GM12878 (cell line): ENCODE data around the gene CCND2. TPM values are rescaled to one million over a fixed set of nuclear protein-coding genes. Genes with fewer than 3 reads are reported as not detected.

Experiments
- BCL11A ChIP-seq: IDR thresholded peaks from 2 replicates; pipeline ENCODE4 v1.6.1; 2011; ENCODE audit warnings: low read depth, low read length
- CHD4 ChIP-seq: fragments of 200-600 bp; sonication (generic); IDR thresholded peaks from 2 replicates; pipeline ENCODE4 v1.6.1; 2016; ENCODE audit warnings: mild to moderate bottlenecking
- ESRRA ChIP-seq: IDR thresholded peaks from 2 replicates; pipeline ENCODE4 v1.6.1; 2012; ENCODE audit warnings: mild to moderate bottlenecking, low read length, improper control_type of control experiment
- FOXK2 ChIP-seq: fragments of 450-650 bp; IDR thresholded peaks from 2 replicates; pipeline ENCODE4 v1.6.1; 2017; ENCODE audit warnings: mild to moderate bottlenecking, moderate library complexity
- HDAC6 ChIP-seq: fragments of 200-600 bp; sonication (generic); IDR thresholded peaks from one replicate; pipeline ENCODE4 v1.8.0; 2017; ENCODE audit warnings: antibody characterized with exemption; ENCODE audit not compliant: unreplicated experiment
- HDGF ChIP-seq: fragments of 450-650 bp; IDR thresholded peaks from 2 replicates; pipeline ENCODE4 v1.6.1; 2016; ENCODE audit warnings: antibody characterized with exemption
- MLLT1 ChIP-seq: fragments of 450-650 bp; IDR thresholded peaks from 2 replicates; pipeline ENCODE4 v1.6.1; 2016; ENCODE audit warnings: mild to moderate bottlenecking
- NFYB ChIP-seq: IDR thresholded peaks from 2 replicates; pipeline ENCODE4 v1.6.1; 2011; ENCODE audit warnings: low read depth, mild to moderate bottlenecking, low read length, improper control_type of control experiment, moderate library complexity; ENCODE audit not compliant: insufficient read depth
- NKRF ChIP-seq: fragments of 450-650 bp; conservative IDR thresholded peaks from 2 replicates; pipeline ENCODE4 v1.6.1; 2017; ENCODE audit warnings: mild to moderate bottlenecking, moderate library complexity
- SMAD5 ChIP-seq: IDR thresholded peaks from 2 replicates; pipeline ENCODE4 v1.6.1; 2016; ENCODE audit warnings: antibody characterized with exemption, low read depth
- SUPT20H ChIP-seq: IDR thresholded peaks from 2 replicates; pipeline ENCODE4 v1.6.1; 2011; ENCODE audit warnings: low read depth, mild to moderate bottlenecking, low read length, moderate library complexity, borderline replicate concordance; ENCODE audit not compliant: control insufficient read depth
- TAF1 ChIP-seq: IDR thresholded peaks from 2 replicates; pipeline ENCODE4 v1.6.1; 2011; ENCODE audit warnings: mild to moderate bottlenecking, low read depth, low read length, borderline replicate concordance
- TBL1XR1 ChIP-seq: IDR thresholded peaks from 2 replicates; pipeline ENCODE4 v1.6.1; 2012; ENCODE audit warnings: low read depth, low read length, improper control_type of control experiment
- TCF3 ChIP-seq: IDR thresholded peaks from 2 replicates; pipeline ENCODE4 v1.6.1; 2012; ENCODE audit warnings: low read depth, mild to moderate bottlenecking, low read length, borderline replicate concordance; ENCODE audit not compliant: insufficient read depth
- ZBTB4 ChIP-seq: fragments of 450-650 bp; formaldehyde crosslinking; IDR thresholded peaks from 2 replicates; pipeline ENCODE4 v1.4.0; 2022; ENCODE audit warnings: mild to moderate bottlenecking, moderate library complexity
- ZBTB40 ChIP-seq: fragments of 450-650 bp; IDR thresholded peaks from 2 replicates; pipeline ENCODE4 v1.6.1; 2016; ENCODE audit warnings: mild to moderate bottlenecking, moderate library complexity, borderline replicate concordance
- ZNF622 ChIP-seq: fragments of 450-650 bp; IDR thresholded peaks from 2 replicates; pipeline ENCODE4 v1.6.1; 2017; ENCODE audit warnings: mild to moderate bottlenecking, inconsistent platforms
- polyA plus RNA-seq, 11 experiments: library from polyadenylated mRNA; depleted of rRNA in 4 of 11; unstranded in 6 of 11; stranded (reverse) in 5 of 11; fragments of >200 nt; fragmentation: Nextera tagmentation in 4 of 11; fragmentation: Illumina TruSeq in 1 of 11; extraction: Ambion mirVana in 4 of 11; extraction: Trizol in 1 of 11; gene quantifications; 1 replicate in 1 of 11; 2 replicates in 10 of 11; pipeline versions ENCODE4 v1.2.1 to v1.2.3, GENCODE V29; 2011 to 2016; ENCODE audit warnings: inconsistent platforms in 2 of 11, missing spikeins in 2 of 11, low read depth in 1 of 11
- total RNA-seq, 4 experiments: library from RNA; depleted of rRNA in 3 of 4; stranded (reverse); fragments of >200 nt in 3 of 4; fragmentation: Illumina TruSeq in 1 of 4; extraction: Trizol in 1 of 4; gene quantifications; 2 replicates each; pipeline versions ENCODE4 v1.2.1 to v1.2.3, GENCODE V29; 2013 to 2021

The CCND2 gene
- total and polyA plus RNA-seq, 10 of the 15 experiments (the other 5 are each of a cell fraction or from before 2014, with no cell fraction given): 30.1 to 263 (median 152) TPM

- 0 out of 2 replicates have a peak, but pooled peaks have one; percentile 57 for TF ChIP-seq BCL11A
- peak; percentile 23; the same call in 1 of the 2 replicates for TF ChIP-seq ZBTB40
- no peak for TF ChIP-seq SUPT20H
- no peak for TF ChIP-seq TBL1XR1
- TF ChIP-seq FOXK2: no peak
- TF ChIP-seq SMAD5: no peak
- TF ChIP-seq NFYB: no peak
- no peak for TF ChIP-seq HDGF
- TF ChIP-seq HDAC6: no peak
- no peak for TF ChIP-seq MLLT1
- TF ChIP-seq ZNF622: no peak
- TF ChIP-seq NKRF: no peak
- TF ChIP-seq TCF3: no peak
- no peak for TF ChIP-seq CHD4
- TF ChIP-seq ZBTB4 (CRISPR knock-in tag): no peak
- TF ChIP-seq ESRRA: no peak
- TF ChIP-seq TAF1: peak; percentile 57; the same call in 1 of the 2 replicates
Measured at GRCh38 chr12:4271717-4272423, 1.7 kb upstream of the CCND2 start (continued).
